T-helper 22 cell (primary cell): ENCODE measurements around the gene MFSD11.
"Not testable (repeated sequence)": the region's sequence is repeated elsewhere in the genome, so short reads cannot be mapped to it uniquely, and the experiment has no call there.

ENCODE experiments used
- DNase-seq: peaks from one replicate; pipeline ENCODE4 v3.0.0-alpha.2; 2020; ENCODE audit warnings: low read depth

The MFSD11 gene

DNA sequence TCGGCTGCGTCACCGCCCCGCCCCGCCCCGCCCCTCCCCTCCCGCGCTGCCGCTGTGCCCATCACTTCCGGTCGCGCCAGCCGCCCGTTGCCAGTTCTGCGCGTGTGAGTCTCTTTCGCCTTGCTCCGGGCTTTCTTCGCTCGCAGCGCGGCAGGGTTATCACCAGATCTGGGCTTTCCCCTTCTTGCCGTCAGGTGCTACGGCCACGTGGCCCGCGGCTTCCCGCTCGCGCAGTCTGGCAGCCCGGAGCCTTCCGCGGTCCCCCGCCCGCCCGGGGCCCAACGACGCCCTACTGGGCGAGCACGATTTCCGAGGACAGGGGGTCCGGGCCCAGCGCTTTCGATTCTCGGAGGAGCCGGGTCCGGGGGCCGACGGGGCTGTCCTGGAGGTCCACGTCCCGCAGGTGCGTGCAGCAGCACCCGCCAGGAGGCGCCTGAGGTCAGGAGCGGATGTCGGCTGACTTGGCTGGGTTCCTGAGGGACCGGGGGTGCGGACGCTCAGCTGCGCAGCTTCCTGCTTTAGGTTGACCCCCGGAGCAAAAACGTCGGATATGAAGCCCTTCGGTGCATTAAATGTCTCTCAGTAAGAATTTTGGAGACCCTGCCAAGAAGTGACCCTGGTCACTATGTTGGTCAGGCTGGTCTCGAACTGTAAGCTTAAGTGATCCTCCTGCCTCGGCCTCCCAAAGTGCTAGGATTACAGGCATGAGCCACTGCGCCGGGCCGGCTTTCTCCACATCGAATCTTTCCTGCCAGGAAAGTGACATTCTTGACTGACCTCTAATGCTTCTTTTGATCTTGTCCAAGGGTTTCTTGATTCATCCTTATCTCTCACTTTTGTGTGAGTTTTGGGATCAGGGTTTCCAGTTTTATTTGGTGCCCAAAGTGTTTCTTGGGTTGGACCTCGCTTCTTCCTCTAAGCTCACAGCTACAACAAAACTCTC lies 10.9 kb upstream of the MFSD11 start, which contains the start of gene METTL23:
TSS of gene METTL23 (plus strand) at position 64 of the 943 bp plus-strand sequence. CDS start 2,872 bp downstream, outside the sequence.
- peak; percentile 94 for DNase-seq

DNA sequence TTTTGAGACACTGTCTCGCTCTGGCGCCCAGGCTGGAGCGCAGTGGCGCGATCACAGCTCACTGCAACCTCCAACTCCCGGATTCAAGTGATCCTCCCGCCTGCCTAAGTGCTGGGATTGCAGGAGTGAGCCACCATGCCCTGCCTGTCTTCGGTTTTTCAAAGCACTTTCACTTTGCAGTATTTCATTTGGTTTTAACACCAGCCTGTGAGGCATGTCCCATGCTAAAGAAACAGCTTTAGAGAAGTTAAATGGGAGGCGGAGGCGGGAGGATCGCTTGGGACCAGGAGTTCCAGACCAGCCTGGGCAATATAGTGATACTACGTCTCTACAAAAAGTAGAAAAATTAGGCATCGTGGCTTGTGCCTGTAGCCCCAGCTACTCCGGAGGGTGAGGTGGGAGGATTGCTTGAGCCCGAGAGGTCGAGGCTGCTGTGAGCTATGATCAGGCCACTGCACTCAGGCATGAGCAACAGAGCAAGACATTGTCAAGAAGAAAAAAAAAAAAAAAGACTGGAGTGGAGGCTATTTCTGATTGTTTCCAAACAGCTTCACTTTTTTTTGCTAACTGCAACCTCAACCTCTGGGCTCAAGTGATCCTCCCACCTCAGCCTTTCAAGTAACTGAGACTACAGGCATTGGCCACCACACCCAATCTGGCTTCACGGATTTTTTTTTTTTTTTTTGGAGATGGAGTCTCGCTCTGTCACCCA lies 10.0 kb upstream of the MFSD11 start:
- no peak for DNase-seq

DNA sequence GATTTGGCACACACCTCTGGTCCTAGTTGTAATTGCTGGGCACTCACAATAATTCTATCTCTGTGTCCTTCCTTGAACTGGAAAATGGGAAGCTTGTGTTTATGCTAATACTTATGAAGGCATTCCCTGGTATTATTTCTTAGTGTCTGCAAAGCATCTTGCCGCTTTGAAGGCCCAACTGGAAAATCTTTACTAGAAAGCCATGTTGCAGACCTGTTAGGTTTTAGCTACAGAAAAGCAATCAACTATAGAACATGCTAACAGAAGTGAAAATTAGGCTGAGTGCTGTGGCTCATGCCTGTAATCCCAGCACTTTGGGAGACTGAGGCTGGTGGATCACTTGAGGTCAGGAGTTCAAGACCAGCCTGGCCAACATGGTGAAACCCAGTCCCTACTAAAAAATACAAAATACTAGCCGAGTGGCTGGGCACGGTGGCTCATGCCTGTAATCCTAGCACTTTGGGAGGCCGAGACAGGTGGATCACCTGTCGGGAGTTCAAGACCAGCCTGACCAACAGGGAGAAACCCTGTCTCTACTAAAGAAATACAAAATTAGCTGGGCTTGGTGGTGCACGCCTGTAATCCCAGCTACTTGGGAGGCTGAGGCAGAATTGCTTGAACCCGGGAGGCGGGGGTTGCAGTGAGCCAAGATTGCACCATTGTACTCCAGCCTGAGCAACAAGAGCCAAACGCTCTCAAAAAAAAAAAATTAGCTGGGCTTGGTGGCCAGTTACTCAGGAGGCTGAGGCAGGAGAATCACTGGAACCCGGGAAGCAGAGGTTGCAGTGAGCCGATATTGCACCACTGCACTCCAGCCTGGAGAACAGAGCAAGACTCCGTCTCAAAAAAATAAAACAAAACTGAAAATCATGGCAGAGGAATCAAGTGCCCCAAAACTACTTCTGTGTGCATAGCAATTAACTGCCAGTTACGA lies 5.9 kb upstream of the MFSD11 start:
- not testable (repeated sequence) for DNase-seq

DNA sequence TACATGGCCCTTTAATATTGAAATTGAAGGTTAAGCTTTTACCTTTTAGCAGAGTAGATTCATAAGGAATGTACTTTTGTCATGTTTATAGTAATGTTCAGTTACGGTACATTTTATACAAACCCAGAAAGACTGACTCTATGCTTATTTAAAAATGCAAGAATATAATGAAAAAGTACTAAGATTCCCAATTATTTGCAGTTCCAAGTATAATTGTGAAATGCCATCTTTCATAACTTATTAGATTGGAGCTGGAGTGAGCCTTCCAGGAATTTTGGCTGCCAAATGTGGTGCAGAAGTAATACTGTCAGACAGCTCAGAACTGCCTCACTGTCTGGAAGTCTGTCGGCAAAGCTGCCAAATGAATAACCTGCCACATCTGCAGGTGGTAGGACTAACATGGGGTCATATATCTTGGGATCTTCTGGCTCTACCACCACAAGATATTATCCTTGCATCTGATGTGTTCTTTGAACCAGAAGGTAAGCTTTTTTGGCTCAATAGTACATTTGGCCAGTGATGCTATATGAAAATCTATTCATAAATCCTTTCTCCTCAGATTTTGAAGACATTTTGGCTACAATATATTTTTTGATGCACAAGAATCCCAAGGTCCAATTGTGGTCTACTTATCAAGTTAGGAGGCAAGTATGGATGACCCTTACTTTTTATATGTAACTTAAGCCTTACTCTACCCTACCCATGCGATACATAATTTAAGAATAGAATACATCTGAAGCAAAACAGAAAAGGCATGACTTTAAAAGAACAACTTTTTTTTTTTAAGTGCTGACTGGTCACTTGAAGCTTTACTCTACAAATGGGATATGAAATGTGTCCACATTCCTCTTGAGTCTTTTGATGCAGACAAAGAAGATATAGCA lies 4.9 kb upstream of the MFSD11 start:
- no peak for DNase-seq

DNA sequence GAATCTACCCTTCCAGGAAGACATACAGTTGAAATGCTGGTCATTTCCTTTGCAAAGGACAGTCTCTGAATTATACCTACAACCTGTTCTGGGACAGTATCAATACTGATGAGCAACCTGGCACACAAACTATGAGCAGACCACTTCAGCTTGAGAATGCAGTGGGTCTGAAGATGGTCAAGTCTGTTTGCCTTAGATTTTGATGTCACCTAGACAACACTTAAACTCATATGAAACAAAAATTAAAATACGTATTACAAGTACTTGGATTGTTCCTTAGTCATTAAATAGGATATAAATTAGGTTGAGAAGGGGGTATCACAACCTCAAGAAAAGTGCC lies 4.3 kb upstream of the MFSD11 start:
- no peak for DNase-seq

DNA sequence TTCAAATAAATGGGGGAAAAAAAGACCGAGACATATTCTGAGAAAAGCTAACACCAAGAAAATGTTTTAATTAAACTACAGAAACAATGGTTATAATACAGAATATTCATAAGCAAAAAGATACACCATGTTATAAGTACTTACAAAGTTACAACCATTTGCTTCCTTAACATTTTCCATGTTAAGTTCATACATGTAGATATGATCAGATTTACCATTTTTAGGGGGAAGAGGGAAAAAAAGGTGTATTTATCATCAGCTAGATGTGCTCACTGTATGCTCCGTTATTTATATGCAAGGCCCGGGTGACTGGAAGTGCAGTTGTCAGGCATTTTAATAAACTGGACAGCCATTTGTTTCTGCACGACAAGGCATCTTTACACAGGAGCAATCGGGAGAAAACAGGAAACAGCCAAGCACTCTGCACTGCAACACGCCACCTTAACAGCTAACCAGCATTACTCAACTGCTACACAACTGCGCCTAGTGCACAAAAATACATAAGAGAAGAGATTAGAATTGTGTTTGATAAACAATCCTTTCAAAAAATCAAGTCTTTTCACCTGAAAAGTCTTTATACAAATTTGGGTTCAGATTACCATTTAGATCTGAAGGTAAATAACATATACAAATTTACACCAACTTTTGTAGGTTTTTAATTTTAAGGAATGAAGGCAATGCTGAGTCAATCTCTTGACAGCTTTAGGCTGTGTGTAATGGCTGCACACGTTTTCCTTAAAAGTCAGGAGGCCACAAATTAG lies 3.7 kb upstream of the MFSD11 start:
- no peak for DNase-seq

DNA sequence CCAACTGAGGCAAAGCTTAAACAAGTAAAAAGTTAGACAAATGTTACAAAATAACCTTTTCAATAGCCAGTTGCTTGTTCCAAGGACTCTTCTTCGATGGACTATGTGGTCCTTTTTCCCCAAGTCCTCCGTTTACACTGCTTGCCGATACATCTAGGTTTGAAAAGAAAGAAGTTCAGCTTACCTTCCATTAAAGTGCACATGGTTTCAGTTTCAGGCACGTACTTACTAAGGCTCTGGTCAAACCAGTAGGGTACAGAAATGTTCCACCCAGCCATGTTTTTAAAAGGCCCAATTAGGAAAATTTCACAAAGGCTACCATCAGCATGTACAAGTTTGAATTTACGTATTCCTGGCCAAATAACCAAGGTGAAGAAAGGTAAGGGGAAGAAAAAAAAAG lies 2.9 kb upstream of the MFSD11 start:
- DNase-seq = no peak

DNA sequence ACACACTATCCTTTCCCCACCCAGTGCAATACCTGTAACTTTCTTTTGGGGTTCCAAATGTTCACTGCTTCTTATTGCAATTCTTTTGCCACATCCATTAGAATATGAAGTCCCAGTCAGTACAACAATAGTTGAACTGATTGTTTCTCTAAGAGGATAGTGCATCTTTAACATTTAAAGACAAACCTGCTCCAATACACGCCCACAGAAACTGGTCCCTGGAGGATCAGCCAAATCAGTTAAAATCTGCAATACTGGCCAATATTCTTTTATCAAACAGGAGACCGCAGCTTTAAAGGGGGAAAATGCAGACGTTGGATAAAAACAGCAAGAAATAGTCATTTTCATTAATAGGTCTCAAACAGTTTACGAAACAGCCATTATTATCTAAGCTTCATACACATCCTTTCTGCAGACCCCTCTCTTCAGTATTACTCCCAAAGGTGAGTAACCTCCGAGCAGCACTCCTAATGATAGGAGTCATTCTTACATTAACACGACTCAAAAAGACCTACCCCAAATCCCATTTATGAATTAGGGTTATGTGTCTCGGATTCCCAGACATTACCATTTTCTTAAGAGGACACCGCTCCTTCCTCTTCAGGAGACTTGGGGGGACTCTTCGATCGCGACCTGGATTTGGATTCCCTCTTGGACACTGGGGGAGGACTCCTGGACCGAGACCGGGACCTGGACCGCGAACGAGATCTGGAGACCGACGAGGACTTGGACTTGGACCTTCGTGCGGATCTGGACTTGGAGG lies 2.2 kb upstream of the MFSD11 start:
- no peak for DNase-seq

DNA sequence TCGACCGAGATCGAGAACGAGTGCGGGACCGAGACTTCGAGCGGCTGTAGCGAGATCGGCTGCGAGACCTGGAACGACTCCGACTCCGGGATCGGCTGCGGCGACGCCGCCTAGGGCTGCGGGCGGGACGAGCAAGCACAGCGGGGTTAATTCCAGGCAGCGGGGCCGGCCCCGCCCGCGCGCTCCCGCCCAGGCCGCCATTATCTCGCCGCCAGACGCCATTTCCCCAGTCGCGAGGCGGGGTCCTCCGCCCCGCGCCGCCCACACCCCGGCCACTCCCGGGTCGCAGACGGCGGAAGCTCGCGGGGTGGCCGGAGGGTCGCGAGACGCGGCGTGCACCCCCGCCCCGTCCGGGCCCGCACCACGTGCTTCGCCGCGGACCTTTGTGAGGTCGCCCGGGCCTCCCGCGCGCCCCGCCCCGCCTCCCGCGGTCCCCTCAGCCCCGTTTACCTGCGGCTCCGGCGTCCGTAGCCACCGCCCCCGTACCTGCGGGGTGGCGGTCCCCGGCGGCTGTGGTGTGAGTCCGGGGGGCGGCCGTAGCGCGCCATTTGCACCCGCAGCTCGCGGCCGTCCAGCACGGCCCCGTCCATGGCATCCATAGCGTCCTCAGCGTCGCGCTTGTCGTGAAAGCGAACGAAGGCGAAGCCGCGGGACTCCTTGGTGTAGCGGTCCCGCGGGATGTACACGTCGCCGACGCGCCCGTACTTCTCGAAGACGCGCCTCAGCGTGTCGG lies 1.4 kb upstream of the MFSD11 start:
- DNase-seq = peak; percentile 49

DNA sequence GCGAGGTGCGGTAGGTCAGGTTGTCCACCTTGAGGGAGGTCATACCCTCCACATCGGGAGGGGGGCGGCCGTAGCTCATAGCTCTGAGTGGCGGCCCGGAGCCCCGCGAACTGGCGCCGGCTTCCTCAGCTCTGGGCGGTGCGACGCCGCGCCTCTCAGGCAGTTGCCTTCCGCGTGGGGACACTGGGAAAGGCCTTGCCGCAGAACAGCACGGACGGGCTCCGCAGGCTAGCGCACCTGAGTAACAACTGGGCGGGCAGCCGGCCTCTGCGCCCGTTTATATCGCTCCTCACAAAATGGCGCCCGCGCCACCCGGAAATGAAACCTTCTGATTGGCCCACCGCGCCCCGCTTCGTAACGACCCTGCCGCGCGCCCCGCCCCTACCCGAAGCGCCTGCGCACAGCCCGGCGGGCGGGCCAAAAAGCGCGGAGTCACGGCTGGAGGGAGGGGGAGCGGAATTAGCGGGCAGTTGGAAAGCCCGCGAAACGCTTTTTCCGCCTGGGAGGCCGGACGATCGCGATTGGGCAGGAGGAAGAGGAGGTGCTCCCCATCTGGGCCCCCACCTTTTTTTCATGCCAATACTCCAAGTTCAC lies 740 bp upstream of the MFSD11 start, which contains the start of gene SRSF2:
TSS of gene SRSF2 (minus strand) at position 250 of the 594 bp plus-strand sequence. CDS start at position 79, 171 bp downstream.
- peak; percentile 97 for DNase-seq

DNA sequence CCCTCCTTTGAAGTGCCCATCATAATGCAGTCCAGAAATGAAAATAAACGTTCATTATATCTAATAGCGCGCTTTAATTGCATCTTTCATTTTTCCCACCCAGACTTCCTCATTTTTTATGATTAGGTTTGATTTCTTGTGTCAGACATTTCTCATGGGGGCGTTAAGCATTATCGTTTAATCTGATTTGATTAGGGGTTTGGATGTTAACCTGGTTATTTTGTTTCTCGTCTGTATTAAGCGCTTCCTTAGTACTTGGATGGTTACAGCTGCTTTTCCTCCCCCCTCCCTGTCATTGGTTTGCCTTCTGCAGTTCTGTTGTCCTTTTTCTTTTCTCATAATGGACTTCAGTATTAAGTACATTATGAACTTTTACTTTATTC lies 540 bp downstream of the MFSD11 start:
- no peak for DNase-seq

DNA sequence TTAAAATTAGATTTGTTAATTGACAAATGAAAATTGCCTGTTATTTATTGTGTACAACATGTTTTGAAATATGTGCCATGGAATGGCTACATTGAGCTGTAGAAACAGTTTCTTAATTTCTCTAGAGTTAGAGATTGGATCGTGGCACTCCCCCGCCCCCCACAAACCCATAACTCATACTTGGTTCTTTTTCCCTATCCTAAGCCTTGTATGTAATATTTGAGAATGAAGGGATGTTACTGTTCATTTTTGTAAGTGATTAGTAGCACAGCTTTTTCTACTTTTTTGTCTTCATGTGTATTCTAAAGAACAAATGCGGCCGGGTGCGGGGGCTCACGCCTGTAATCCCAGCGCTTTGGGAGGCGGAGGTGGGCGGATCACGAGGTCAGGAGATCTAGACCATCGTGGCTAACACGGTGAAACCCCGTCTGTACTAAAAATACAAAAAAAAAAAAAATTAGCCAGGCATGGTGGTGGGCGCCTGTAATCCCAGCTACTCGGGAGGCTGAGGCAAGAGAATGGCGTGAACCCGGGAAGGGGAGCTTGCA lies 1.7 kb downstream of the MFSD11 start:
- not testable (repeated sequence) for DNase-seq

DNA sequence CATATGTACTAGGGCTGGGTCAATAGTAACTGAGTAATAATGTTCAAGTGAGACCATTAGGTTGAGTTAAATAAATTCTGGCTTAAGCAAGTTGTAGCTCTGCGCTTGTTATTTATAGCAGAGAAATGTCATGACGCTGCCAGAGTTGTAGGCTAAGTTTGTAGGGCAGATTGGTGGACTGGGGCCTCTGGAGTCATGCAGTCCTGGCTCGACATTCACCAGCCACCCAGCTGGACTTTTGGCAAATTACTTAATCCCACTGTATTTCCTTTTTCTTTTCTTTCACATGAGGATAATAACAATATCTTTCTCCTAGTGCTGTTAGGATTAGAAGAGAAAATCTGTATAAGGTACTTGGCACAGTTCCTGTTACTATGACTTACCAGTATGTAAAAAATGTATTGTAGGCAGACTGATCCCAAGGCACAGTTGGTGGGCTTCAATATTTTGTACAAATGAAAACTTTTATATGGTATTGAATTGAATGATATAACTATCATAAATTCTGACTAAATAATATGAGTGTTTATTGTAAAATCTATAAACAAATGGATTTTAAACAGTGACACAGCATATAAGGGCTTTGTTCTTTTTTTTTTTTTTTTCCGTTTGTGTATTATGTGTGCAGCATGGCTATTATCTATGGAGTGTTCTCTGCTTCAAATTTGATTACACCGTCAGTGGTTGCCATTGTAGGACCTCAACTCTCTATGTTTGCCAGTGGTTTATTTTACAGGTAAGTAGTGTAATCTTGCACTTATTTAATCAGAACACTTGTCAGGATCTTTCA lies 2.6 kb downstream of the MFSD11 start:
- DNase-seq = no peak

DNA sequence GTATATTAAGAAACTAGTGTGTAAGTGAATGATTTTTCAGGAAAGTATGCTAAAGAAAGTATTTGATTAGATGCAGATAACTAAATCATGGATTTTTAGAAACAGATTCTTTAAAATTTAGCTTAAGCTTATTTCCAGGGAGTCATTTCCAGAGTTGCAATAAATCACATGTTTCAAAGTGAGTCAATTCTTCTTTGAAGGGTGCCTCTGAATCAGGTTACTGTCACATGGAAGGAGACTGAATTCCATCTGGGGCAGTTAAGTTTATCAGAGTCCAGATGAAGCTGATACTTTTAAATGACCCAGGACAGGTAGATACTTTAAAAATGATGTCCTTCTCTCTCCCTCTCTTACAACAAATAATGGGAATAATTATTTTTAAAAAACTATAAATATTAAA lies 5.0 kb downstream of the MFSD11 start:
- DNase-seq = no peak

DNA sequence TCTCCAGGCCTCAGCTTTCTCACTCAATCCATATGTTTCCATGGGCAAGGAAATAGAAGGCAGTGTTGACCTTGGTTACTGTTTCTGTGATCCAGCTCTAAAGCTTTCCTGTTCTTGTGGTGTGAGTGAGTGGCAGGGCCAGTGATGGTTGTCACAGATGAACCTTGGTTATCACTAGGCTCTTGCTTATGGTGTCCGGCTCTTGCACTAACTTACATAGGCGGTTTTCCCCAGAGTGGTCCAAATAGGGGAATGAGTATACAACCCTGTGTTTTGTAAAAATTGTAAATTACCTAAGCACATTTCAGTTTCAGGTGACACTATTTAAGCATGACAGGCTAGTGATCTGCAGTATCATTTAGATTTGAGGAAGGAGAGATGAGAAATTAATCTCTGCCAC lies 6.8 kb downstream of the MFSD11 start:
- DNase-seq = no peak

DNA sequence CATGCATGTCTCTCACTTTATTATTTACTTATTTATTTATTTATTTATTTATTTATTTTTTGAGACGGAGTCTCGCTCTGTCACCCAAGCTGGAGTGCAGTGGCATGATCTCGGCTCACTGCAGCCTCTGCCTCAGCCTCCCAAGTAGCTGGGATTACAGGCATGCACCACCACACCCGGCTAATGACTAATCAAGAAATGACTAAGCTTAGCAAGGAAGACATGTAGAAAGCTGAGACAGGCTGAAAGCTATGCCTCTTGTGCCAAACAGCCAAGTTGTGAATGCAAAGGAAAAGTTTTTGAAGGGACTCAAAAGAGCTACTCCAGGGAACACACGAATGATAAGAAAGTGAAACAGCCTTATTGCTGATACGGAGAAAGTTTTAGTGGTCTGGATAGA lies 7.9 kb downstream of the MFSD11 start:
- not testable (repeated sequence) for DNase-seq

DNA sequence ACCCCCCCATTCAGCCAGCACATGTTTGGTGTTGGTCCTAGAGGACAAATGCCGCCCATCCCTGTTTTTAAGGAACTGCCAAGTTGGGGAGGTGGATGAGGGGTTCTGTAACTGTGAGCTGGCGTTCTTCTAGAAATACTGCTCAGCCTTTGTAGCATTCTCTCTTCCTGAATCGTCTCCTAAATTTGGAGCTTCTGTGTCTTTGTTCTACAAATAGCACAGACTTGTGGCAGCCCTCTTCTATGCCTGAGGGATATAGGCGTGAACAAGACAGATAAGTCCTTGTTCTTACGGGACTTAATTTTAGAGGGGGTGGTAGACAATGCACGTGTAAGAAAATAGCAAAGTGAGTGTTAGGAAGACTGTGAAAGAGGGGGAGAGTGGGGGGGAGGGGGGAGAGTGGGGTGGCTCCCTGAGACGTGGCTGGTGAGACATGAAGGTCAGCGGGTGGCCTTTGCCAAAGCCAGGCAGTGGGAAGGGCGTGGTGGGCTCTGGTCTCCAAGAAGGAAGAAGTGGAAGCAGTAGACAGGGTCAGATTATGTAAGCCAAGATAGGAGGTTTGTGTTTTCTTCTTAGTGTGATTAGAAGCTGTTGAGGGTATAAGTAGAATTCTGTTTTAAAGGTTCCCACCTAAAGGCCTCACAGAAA lies 9.9 kb downstream of the MFSD11 start:
- no peak for DNase-seq
